GM18873 (cell line): ENCODE data around the gene OR56A3.

Source experiments
- ATAC-seq: cut with Tn5 transposase; IDR thresholded peaks from one replicate; pipeline ENCODE4 v1.9.1; 2021; ENCODE audit warnings: mild to moderate bottlenecking, moderate library complexity, moderate number of reproducible peaks; ENCODE audit not compliant: unreplicated experiment, low FRiP score

Gene OR56A3

DNA sequence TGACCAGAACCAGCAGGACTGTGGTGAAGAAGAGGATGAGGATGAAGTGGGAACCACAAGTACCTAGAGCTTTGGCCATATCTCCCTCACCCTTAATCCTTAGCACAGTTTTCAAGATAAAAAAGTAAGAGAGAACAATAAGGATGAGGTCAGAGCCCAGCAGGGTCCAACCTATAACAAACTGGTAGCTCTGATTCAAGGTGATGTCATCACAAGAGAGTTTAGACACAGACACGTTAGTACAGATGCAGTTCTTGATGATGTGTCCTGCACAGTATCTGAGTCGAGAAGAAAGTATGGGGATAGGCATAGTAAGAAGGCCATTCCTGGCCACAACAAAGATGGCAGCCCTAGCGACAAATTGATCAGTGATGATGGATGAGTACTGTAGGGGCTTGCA, 25.7 kb downstream of the OR56A3 start:
- no peak for ATAC-seq

DNA sequence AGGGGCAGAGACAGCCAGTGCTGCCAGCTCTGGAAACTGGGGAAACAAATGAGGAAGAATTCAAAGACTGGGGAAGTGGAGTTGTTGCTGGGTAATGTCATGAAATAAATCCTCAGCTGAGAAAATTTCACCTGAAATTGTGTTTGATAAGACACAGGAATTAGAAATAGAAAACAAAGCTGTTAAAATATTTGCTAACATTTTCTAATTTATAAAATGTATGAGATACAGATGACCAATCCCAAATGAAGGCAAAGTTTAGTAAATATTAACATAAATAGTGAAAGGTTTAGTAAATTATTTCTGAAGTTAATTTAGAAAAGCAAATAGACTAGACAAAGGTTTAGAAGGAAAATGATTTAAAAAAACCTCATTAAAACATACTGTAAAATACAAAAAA, 26.3 kb downstream of the OR56A3 start, which contains the start of gene OR56A5:
Gene OR56A5, minus strand, starts transcription at position 101 of the 400 bp plus-strand sequence. Its CDS starts 0 bp downstream, at position 101.
- no peak for ATAC-seq

DNA sequence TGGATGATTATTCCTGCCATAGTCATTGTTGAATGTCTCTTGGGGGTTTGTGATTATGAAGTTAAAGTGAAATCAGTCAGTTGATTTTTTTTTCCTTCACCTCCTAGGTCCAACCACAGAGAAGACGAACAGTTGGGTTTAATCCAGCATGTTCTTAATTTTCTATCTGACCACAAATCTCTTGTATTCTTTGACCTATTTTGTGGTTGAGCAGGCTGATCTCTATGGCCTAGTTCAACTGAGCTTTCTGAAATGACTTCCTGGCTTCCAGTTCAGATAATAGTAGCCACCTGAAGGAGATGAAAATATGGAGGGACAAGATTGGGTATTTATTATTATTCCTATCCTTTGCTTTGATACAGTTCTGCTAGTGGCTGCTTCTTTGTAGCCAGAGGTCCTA, 31.5 kb downstream of the OR56A3 start:
- no peak for ATAC-seq

DNA sequence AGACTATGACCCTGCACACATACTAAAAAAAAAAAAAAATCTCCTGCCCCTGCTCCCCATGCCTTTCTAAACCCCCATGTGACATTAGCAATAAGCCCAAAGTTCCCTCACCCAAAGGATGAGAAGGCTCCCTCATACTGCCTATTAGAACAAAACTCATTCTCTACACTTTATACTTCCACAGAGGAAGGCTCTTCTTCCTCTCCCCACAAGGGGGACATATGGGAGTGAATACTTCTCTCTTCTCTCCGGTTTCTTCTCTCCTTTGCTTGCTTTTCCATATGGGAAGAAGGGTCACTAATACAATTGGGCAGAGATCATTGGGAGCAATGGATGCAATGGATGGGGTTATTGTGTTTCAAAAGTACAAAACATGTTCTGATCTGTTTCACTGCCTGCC, 41.4 kb downstream of the OR56A3 start:
- no peak for ATAC-seq

DNA sequence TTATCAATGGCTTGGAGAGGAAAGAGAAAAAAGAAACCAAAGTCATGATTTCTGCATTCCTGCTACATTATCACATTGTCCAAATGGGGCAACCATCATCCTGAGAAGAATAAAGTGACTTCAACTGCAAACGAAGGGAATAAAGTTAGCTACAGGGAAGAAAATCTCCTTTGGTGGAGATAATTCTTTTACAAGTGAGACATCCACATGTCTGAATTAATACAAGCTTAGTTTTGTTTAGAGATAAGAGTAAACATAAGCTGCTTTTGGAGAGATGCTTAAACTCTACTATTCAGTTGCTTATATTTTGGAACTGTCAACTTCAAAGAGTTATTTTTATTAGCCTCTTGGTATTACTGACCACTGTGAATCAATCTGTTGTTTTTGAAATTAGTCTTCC, 44.8 kb downstream of the OR56A3 start, which contains the start of gene OR52L1:
Gene OR52L1, minus strand, starts transcription at position 101 of the 400 bp plus-strand sequence. Its CDS starts 55 bp downstream, at position 46.
- ATAC-seq = no peak

DNA sequence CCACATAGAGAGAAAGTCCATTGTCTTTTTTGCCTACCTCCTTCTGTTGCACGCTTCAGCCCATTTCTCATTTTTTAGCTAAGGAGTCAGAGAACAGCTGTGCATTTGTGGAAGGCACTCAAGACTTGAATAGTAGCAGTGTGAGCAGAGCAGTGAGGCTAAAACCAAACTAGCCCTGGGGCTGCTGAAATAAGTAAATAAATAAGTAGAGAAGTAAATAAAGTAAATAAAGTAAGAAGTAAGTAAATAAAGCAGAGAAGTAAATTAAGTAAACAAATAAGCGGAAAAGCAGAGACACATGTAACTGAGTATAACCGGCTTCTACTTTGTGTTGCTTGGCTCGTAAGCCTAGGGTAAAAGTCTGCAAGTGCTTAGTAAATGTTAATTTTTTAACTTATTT, 47.2 kb downstream of the OR56A3 start:
- ATAC-seq = no peak

DNA sequence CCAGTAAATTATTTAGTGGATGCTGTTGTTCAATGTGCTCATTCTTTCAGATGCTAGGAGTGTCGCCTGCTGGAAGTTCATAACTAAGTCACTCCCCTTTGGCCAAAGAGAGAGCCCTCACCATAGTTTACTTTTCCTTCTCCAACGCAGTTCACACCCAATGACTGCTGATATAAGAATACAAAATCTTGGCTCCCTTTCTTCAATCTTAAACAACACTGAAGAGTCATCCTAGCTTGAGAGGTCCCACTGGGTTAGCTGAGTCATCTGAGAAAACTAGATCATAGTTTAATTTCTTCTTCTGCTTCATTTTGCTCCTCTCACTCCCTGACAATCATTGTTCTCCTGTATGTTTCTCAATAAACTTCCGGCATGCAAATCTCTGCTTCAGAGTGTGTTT, 50.1 kb downstream of the OR56A3 start:
- ATAC-seq = no peak

DNA sequence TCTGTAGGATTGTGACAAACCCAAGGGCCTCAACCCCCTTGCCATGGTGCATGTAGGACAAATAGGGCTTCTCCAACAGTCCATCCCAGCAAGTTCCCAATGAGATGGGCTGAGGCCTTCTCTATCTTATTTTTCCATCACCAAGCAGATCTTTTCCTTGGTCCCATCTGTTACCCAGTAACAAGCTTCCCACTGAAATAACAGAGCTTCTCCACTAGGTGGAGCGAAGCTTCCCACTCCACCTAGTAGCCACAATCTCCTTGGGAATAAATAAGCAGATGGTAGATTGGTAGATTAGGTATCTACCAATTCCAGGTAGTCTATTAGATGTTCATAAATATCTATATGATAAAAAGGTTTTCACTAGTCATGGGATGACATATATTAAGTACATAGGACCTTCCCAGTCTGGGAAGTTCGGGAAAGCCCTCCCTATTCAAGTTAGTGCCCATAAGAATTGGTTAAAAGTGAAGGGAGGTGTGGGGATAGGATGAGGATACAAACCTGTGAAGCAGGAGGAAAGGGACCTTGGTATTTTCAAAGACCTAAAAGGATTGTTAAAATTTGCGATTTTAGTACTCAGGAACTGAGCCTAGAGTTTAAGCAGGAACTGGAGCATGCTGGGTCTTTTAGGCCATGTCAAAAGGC, 50.7 kb downstream of the OR56A3 start:
- no peak for ATAC-seq

DNA sequence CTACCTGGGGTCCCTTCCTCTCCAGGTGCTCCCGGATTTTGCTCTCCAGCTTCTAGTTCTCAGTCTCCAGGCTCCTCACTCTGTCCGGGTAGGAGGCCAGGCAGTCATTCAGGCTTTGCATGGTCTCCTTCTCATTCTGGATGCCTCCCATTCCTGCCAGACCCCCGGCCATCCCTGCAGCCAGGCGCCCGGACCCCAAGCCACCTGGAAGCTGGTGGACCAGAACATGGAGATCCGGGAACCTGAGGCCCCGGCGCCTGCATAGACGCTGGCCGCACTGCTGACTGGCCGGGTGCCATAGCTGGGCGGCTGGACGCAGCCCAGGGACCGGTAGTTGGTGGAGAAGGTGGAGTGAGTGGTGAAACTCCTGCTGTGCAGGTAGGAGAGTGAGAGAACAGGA, 52.7 kb downstream of the OR56A3 start:
- no peak for ATAC-seq
